Measurements from ENCODE around the gene C9orf78. TPM values are rescaled to one million over a fixed set of nuclear protein-coding genes. Genes with fewer than 3 reads are reported as not detected.
A peak's percentile ranks its signal among the peaks of the same experiment; 100 is the strongest.

C9orf78 gene
- total RNA-seq, 4 donors from 2014 or later = 30.2 to 42.2 (median 36.2) TPM

GRCh38 chr9:129826344-129826743, 8.7 kb downstream of the C9orf78 start:
- Histone ChIP-seq H3K4me3 (no peak overlapping the region), H3K36me3 (peaks cover 0 to 57% (median 0%) of the 10 kb centered on the region in 3 donors), H3K27ac (no peak overlapping the region), H3K27me3 (no peaks in the 10 kb centered on the region), H3K9me3 (no peaks in the 10 kb centered on the region), H3K4me1 (peaks cover 0 to 10% (median 0%) of the 10 kb centered on the region in 4 donors)
- TF ChIP-seq POLR2A (IDR thresholded peaks at IDR 0.05) = no peak
- no peak for TF ChIP-seq CTCF (IDR thresholded peaks at IDR 0.05)
- DNase-seq = no peak

GRCh38 chr9:129823935-129824601, 11.0 kb downstream of the C9orf78 start, which contains the start of gene TOR1A:
TSS of gene TOR1A (minus strand) at chr9:129824136. CDS start at chr9:129824085, 51 bp downstream.
- TF ChIP-seq CTCF (IDR thresholded peaks at IDR 0.05) (no peak), POLR2A (IDR thresholded peaks at IDR 0.05) (peak; percentile 56 to 57)
- Histone ChIP-seq H3K4me3 (peak within 1 kb of the TSS; percentile 79 to 94 (median 92)), H3K36me3 (peaks cover 0 to 54% (median 0%) of the 10 kb centered on the region in 3 donors), H3K4me1 (peaks cover 0 to 10% (median 0%) of the 10 kb centered on the region in 4 donors), H3K27me3 (no peaks in the 10 kb centered on the region), H3K9me3 (no peaks in the 10 kb centered on the region), H3K27ac (peak within 1 kb of the TSS; percentile 68 to 91 (median 84))
- peak; percentile 91 to 98 (median 96) for DNase-seq

GRCh38 chr9:129823542-129823934, 11.5 kb downstream of the C9orf78 start:
- peaks cover 0 to 54% (median 0%) of the 10 kb centered on the region in 3 donors for H3K36me3 ChIP-seq
- peak overlapping the region; percentile 79 to 94 (median 92) for H3K4me3 ChIP-seq
- H3K27me3 ChIP-seq = no peaks in the 10 kb centered on the region
- DNase-seq = no peak
- H3K9me3 ChIP-seq = no peaks in the 10 kb centered on the region
- TF ChIP-seq POLR2A (IDR thresholded peaks at IDR 0.05) (no peak), CTCF (IDR thresholded peaks at IDR 0.05) (no peak)
- peaks cover 0 to 10% (median 0%) of the 10 kb centered on the region in 4 donors for H3K4me1 ChIP-seq
- H3K27ac ChIP-seq = peak overlapping the region; percentile 68 to 91 (median 84)

- Histone ChIP-seq H3K4me3 (peak overlapping the region; percentile 79 to 94 (median 92)), H3K27ac (peak overlapping the region; percentile 68 to 91 (median 84)), H3K27me3 (no peaks in the 10 kb centered on the region), H3K9me3 (no peaks in the 10 kb centered on the region), H3K4me1 (peaks cover 0 to 10% (median 0%) of the 10 kb centered on the region in 4 donors), H3K36me3 (peaks cover 0 to 54% (median 0%) of the 10 kb centered on the region in 3 donors)
- DNase-seq = peak in 1 of 3 donors; percentile 55
- TF ChIP-seq CTCF (IDR thresholded peaks at IDR 0.05) (no peak), POLR2A (IDR thresholded peaks at IDR 0.05) (no peak)
Measured at GRCh38 chr9:129822898-129823541, 12.1 kb downstream of the C9orf78 start.

- Histone ChIP-seq H3K4me3 (no peak overlapping the region), H3K27ac (no peak overlapping the region), H3K27me3 (no peaks in the 10 kb centered on the region), H3K36me3 (peaks cover 0 to 80% (median 0%) of the 10 kb centered on the region in 3 donors), H3K9me3 (no peaks in the 10 kb centered on the region), H3K4me1 (peaks cover 0 to 10% (median 0%) of the 10 kb centered on the region in 4 donors)
- TF ChIP-seq POLR2A (IDR thresholded peaks at IDR 0.05) (no peak), CTCF (IDR thresholded peaks at IDR 0.05) (no peak)
- no peak for DNase-seq
Measured at GRCh38 chr9:129816501-129817435, 18.3 kb downstream of the C9orf78 start.

All from Peyer's patch (tissue), 4 donors.